Measurements from ENCODE around the gene C2CD4A. TPM values are rescaled to one million over a fixed set of nuclear protein-coding genes. Genes with fewer than 3 reads are reported as not detected.

The C2CD4A gene
- total and polyA plus RNA-seq, 9 of the 15 experiments (the other 6 are each of a cell fraction or from before 2014, with no cell fraction given), result not detected

- peak; percentile 24; the same call in 1 of the 2 replicates for TF ChIP-seq MGA (IDR thresholded peaks at IDR 0.05)
- TF ChIP-seq AFF1 (IDR thresholded peaks at IDR 0.05; ENCODE audit: low read depth in 1 of 2, partially characterized antibody in 2 of 2), result peak in 1 of 2 experiments; percentile 43
- no peak for TF ChIP-seq TEAD2 (tag; IDR thresholded peaks at IDR 0.05)
- no peak for TF ChIP-seq ZBTB49 (CRISPR knock-in tag; IDR thresholded peaks at IDR 0.05; ENCODE audit: borderline replicate concordance)
- TF ChIP-seq ZNF639 (CRISPR knock-in tag; conservative IDR thresholded peaks at IDR 0.05 in 1 of 2, IDR thresholded peaks at IDR 0.05 in 1 of 2), result 0 out of 4 replicates have a peak, but pooled peaks of 1 of the 2 experiments have one; percentile 32
These were observed 52.6 kb downstream of the C2CD4A start (continued) for GRCh38 chr15:62119227-62119864.

All from K562 (cell line).